Fibroblast of skin of abdomen (primary cell): ENCODE results near the gene SMARCA4.
A peak's percentile ranks its signal among the peaks of the same experiment; 100 is the strongest.

ENCODE experiments used
- DNase-seq: peaks from one replicate; pipeline ENCODE4 v3.0.0-alpha.2; 2013

SMARCA4 gene

DNA sequence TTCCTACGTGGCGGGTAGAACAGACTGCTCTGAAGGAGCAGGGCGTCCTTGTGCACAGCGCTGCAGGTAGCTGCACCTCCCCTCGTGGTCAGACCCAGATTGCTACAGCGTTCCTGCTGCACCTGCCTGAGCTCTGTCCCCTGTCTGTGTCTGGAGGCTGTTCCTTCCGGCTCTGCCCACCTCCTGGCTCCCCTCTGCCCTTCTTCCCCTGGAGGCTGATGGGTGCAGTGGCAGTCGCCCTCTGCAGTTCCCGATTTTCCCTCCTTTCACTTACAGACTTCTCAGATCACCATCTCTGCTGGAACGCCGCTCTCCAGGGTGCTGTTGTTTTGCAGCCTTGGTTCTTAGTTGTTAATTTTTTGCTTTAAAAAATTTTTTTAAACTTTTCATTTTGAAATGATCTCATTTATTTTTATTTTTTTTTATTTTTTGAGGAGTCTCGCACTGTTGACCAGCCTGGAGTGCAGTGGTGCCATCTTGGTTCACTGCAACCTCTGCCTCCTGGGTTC lies 53.6 kb downstream of the SMARCA4 start:
- DNase-seq = no peak

DNA sequence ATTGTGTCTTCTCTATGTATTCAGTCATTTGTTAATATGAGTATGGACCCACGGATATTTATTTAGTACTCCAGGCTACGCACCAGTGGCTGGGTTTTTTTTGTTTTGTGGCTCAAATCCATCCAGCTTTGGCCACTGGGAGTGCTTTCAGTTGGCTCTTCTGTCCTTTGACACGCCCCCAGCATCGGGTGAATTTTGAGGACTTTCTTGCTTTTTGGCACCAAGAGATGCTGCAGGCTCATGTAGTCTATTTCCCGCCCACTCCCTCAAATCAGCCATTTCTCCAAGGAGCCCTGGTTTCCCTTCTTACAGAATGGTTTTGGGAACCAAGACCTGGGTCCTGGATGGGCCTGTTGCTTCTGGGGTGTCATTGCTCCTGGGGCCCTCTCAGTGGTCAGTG lies 55.8 kb downstream of the SMARCA4 start:
- no peak for DNase-seq

DNA sequence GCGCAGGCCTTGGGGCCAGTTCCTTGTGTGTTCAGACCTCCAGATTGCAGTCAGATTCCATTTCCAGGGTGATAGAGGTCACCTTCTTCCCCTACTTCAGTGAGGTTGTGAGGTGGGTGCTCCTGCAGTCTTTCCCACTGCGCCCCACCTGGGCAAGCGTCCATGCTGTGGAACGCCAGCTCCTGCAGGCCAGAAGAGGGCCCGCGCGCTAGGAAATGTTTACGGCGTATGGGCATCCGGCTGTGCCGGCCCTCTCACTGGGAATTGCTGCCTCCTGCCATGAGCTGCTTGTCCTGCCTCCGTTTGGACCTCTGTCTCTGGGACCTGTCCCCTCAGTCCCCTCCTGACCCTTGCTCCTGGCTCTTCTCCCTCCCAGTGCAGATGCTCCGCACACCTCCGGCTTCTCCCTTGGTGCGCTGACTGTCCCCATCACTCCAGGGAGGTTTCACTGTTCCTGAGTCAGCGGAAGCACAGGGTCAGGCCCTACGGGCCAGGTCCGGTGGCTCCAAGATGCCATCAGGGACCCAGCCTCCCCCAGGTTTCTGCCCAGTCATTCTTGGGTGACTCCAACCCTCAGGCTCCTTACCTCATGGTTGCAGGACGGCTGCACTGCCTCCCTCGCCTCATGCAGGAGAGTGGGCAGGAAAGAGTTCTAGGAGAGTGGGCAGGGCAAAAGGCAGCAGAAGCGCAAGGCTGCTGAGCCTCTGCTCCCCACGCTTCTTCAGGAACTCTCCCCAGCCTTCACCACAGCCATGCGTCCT lies 56.6 kb downstream of the SMARCA4 start:
- DNase-seq = no peak

DNA sequence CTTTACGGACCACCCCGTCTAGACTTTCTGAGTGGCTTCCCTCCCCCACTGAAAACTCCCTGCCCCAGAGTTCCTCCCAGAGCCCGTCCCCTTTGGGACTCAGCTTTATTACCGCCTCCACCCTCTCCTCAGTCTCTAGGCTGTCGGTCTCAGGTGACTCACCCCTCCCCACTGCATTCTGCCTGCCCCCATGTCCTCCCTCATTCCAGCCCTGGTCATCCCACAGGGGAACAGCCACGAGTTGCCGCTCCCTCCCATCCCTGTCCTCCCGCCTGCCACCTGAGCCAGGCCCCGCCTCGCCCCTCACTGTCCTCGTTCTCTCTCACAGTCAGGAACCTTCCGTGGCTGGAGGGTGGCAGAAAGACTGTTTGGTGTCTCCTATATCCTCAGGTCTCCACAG lies 57.3 kb downstream of the SMARCA4 start:
- DNase-seq = no peak

GRCh38 chr19:11018763-11019162 lies 57.9 kb downstream of the SMARCA4 start:
- no peak for DNase-seq

DNA sequence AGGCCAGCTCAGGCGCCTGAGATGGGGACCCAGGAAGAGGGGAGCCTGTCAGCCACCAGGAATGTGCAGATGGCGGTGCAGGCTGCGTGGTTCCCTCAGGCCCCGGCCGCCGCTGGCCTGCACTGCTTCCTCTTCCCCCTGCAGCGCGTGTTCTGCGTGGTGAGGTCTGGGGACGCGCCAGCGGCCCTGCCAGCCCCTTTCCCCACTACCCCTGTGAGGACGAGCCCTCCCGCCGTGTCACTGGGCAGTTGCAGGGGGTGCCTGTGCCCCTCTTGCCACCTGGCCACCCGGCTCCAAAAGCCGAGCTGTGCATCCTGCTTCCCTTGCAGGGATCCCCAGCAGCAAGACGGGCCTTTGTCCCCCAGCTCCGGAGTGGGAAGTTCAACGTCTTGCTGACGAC lies 58.4 kb downstream of the SMARCA4 start:
- DNase-seq = no peak

DNA sequence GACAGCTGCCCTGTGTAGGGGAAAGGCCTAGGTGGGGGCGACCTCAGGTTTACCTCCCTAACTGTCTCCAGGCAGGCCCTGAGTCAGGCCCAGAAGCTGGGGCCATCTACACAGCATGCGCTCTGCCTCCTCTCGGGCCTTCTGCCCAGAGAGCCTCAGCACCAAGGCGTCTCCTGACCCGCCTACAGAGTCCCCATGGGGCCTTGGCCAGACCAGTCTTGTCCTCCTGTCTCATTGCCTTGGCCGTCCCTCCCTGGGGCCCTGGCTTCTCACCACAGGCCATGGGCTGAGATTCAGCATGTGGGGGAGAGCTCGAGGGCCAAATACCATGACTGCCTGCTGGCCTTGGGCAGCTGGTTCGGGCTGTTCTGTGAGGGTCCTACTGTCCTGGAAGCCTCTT lies 59.0 kb downstream of the SMARCA4 start:
- DNase-seq = no peak

GRCh38 chr19:11020423-11020822 lies 59.6 kb downstream of the SMARCA4 start:
- no peak for DNase-seq

GRCh38 chr19:11020982-11021759 lies 60.3 kb downstream of the SMARCA4 start:
- DNase-seq = no peak

DNA sequence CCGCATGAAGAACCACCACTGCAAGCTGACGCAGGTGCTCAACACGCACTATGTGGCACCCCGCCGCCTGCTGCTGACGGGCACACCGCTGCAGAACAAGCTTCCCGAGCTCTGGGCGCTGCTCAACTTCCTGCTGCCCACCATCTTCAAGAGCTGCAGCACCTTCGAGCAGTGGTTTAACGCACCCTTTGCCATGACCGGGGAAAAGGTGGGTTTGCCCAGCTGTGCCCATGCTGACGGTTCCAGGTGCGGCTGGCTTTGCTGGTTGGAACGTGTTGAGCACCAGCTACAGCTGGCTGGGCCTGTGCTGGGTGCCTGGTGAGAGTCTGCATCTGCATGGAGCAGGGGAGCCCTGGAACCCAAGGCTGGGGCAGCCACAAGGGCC lies 60.9 kb downstream of the SMARCA4 start:
- no peak for DNase-seq

DNA sequence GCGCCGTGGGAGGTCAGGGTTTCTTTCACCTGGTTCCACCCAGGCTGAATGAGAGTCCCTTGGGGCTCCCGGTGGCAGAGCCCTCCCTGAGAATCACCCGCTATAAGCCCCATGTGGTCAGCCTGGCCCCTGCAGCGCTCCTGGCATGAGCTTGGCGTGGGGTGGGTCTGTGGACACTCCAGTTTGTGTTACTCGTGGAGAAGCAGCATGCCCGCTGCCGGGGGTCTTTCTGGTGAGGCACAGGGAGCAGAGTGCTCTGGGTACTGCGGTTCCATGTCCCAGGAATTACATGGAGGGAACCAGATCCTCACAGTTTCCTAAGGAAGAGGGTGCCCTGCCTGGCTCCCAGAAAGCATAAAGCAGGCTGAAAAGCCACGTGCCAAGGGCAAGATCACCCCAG lies 62.2 kb downstream of the SMARCA4 start:
- DNase-seq = no peak

GRCh38 chr19:11023710-11024109 lies 62.9 kb downstream of the SMARCA4 start:
- no peak for DNase-seq

GRCh38 chr19:11024259-11024658 lies 63.4 kb downstream of the SMARCA4 start:
- DNase-seq = no peak

- no peak for DNase-seq
Measured at GRCh38 chr19:11025006-11025405, 64.2 kb downstream of the SMARCA4 start.

- DNase-seq = peak; percentile 55
Measured at GRCh38 chr19:11025445-11025844, 64.6 kb downstream of the SMARCA4 start.

GRCh38 chr19:11025997-11026396 lies 65.2 kb downstream of the SMARCA4 start:
- DNase-seq = no peak

DNA sequence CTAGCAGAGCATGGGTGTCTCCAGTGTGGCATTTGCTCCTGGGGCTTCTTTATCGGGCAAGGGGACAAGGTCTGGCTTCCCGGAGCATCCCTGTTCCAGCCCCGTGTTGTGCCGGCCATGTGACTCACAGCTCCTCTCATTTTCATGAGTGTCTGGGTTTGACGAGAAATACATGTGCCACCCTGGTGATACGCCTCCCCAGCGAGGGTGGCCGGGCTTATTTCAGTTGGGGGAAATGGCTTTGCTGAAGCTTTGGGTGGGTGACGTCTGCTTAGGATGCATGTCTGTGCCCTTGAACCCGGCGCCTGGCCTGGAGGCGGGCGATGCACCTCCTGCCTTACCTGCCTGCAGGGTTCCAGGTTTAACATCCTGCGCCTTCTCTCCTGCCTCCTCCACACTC lies 66.6 kb downstream of the SMARCA4 start:
- DNase-seq = no peak

DNA sequence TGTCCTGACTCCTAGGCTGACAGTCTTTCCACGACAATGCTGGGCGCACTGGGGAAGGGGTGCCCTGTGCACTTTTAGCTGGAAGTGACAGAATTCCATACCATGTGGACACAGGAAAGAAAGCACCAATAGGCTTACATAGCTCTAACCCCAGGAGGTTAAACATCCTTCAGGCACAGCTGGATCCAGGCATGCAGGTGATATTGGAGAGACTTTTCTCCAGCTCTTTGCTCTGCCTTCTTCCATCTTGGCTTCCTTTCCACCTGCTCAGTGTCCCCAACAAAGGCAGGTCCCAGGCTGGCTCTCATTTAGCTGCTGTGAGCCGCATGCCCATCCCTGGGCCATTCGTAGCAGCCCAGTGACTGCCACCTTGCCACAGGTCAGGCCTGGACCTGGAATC lies 67.3 kb downstream of the SMARCA4 start:
- no peak for DNase-seq

DNA sequence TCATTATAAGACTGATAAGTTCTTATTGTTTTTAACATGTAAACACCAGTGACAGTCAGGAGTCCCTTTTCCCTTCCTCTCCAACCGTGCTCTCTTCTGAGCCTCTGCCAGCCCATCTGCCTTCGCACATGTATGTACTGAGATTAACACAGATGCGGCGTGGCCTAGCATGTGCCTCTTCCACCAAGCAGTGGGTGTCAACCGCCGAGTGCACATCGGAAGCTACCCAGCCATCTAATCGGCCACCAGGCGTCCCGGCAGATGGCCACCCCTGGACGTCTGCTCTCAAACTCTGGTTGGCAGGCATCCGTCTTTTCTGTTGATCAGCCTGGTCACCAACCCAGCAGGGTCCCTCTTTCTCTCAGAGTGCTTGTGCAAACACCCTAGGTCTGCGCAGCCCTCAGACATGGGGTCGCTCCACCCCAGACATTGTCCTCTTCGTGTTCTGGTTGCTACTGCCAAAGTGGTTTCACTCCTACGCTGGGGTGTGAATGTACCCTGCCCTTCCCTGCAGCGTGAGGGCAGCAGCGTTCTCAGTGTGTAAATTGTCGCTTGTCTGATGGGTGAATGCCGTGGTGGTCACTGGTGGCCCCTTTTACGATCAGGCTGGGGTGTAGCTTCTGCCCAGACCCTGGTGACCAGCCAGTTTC lies 70.7 kb downstream of the SMARCA4 start:
- DNase-seq = no peak

DNA sequence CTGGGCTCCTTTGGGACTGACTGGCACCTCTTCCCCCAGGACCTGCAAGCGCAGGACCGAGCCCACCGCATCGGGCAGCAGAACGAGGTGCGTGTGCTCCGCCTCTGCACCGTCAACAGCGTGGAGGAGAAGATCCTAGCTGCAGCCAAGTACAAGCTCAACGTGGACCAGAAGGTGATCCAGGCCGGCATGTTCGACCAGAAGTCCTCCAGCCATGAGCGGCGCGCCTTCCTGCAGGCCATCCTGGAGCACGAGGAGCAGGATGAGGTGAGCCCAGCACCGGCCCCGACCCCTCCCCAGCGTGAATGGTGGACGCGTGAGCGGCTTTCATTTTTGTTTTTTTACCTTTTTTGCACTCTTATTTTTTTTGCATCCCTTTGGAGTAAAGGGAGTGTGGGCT lies 72.4 kb downstream of the SMARCA4 start:
- DNase-seq = no peak

DNA sequence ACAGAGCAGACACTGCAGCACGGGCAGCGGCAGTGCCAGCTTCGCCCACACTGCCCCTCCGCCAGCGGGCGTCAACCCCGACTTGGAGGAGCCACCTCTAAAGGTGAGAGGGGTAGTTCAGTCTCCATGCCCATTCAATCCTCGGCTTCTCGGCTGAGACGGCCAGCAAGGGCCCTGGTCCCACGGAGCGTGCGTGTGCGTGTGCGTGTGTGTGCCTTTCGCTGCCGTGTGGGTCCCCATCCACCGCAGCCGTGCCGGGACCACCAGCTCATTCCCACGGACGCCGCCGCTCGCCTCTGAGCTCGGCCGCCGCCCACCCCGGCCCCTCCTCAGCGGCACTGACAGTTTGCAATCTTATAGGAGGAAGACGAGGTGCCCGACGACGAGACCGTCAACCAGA lies 72.9 kb downstream of the SMARCA4 start:
- no peak for DNase-seq

DNA sequence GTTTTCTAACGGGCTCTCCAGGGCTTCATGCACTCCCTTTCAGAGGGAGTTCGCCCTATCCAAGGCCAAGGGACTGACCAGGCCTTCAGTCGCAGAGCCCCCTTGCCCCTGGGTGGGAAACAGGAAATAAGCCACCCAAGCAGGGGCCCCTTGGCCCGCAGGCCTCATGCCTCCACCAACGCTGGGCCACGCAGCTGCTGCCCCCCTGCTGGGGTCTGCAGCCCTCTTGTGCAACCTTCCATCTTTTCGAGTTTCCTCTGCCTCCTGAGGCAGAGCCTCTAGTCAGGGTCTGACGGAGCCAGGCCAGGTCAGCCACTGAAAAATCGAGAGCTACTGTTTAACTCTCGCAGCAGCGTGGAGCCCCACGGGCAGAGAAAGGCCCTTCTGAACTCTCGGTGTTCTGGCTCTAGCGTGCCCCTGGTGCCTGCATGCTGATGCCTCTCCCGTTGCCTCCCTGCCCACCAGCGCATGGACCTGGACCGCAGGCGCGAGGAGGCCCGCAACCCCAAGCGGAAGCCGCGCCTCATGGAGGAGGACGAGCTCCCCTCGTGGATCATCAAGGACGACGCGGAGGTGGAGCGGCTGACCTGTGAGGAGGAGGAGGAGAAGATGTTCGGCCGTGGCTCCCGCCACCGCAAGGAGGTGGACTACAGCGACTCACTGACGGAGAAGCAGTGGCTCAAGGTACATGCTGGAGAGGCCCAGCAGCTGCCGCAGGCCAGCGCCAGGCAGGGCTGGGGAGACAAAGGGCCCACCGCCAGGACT lies 73.8 kb downstream of the SMARCA4 start:
- no peak for DNase-seq
